GM12873 (cell line): ENCODE measurements around the gene SLC5A10.

Source experiments
- TF ChIP-seq, protein P1 (sequence below): IDR thresholded peaks from 2 replicates; pipeline ENCODE4 v1.5.1; 2012; ENCODE audit warnings: low read depth, mild to moderate bottlenecking, moderate library complexity, low read length, control low read depth; ENCODE audit not compliant: insufficient read depth; ENCODE audit errors: missing control alignments

SLC5A10 gene

DNA sequence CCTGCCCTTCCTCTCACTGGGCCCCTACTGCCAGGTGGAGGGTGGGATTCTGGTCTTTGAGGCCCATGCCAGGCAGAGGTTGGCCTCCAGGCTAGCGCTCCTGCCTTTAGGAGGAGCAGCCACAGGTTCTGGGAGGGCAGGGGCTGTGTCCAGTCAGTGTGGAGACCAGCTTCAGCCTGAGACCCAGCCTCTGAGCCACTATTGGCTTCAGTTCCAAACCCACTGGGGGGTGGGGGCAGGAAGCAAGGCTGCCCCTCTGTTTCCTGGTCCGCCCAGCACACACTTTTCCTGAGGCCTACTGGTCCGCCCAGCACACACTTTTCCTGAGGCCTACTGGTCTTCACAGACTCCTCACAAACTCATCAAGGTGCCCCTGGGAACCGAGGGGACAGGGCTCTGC, 16.4 kb downstream of the SLC5A10 start:
- TF ChIP-seq, protein P1, sequence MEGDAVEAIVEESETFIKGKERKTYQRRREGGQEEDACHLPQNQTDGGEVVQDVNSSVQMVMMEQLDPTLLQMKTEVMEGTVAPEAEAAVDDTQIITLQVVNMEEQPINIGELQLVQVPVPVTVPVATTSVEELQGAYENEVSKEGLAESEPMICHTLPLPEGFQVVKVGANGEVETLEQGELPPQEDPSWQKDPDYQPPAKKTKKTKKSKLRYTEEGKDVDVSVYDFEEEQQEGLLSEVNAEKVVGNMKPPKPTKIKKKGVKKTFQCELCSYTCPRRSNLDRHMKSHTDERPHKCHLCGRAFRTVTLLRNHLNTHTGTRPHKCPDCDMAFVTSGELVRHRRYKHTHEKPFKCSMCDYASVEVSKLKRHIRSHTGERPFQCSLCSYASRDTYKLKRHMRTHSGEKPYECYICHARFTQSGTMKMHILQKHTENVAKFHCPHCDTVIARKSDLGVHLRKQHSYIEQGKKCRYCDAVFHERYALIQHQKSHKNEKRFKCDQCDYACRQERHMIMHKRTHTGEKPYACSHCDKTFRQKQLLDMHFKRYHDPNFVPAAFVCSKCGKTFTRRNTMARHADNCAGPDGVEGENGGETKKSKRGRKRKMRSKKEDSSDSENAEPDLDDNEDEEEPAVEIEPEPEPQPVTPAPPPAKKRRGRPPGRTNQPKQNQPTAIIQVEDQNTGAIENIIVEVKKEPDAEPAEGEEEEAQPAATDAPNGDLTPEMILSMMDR: no peak

- TF ChIP-seq, protein P1: no peak
These were observed 17.3 kb downstream of the SLC5A10 start for GRCh38 chr17:18968945-18969887.

- TF ChIP-seq, protein P1: no peak
These were observed 18.9 kb downstream of the SLC5A10 start for GRCh38 chr17:18970582-18971480.

GRCh38 chr17:18971801-18972200, 19.8 kb downstream of the SLC5A10 start:
- TF ChIP-seq, protein P1: no peak

DNA sequence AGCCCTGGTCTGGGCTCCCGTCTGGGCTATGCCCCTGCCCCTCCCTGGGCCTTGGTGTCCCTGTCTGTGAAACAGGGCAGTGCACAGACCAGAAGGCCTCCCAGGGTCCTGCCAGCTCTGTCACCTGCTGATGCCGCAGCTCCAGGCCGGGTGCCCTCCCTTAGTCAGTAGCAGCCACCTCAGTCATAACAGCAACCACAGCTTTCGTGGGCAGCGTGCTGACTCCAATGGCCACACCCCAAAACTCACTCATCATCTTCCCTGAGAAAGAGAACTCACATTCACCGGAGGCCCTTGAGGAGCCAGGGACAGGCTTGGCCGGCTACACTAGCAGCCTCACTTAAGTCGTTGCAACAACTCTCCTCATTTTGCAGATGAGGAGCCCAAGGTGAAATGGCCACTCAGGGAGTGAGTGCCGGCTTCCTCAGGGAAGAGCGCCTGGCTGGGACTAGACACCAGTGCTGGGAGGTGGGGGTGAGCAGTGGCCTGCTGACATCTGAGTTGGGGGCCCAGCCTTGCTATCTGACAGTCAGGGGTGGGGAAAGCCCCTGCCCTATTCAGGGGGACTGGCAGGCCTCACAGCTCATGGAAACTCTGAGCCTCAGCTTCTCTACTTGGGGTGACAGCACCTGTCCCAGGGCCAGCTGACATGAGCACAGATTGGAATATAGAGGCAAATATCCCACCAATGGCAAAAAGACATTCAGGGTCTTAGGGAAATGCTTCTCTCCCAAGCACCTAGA, 22.6 kb downstream of the SLC5A10 start:
- TF ChIP-seq, protein P1: no peak

DNA sequence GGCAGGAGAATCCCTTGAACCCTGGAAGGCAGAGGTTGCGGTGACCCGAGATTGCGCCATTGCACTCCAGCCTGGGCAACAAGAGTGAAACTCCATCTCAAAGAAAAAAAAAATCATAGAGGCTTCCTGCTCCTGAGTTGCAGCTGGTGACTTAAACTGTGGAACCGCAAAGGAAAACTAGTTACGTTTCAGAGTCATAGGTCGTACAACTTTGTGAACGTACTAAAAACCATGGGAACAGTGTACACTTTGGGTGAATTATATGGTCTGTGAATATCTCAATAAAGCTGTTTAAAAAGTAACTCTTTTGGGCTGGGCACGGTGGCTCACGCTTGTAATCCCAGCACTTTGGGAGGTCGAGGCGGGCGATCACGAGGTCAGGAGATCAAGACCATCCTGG, 23.6 kb downstream of the SLC5A10 start:
- TF ChIP-seq, protein P1: no peak

DNA sequence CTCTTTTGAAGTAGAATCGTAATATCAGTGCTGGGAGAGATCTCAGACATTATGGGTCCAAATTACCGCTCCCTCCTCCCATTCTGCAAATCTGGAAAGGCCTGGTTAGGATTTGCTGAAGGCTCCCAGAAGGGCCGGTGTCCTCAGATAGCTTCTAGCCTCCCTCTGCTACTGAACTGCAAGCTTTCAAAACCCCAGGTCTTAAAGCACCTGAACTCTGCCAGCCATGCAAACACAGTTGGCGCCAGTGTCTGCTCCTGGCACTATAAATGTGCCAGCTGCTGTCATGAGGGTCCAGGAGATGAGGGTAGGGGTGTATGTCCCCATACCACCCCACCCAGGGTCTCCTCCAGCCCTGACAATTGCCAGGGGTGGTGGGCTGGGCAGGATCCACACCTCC, 24.2 kb downstream of the SLC5A10 start:
- TF ChIP-seq, protein P1: no peak
